Smooth muscle cell (in vitro differentiated cells): ENCODE results near the gene MCM10. TPM values are rescaled to one million over a fixed set of nuclear protein-coding genes. Genes with fewer than 3 reads are reported as not detected.

Source experiments
- DNase-seq: peaks from one replicate; lab custom pipeline; 2025; ENCODE audit not compliant: unreplicated experiment; lab: John Stamatoyannopoulos, UW
- H2AFZ ChIP-seq: fragments of 200-600 bp; sonication (generic); 2 replicates; pipeline ENCODE4 v1.6.0; 2016; ENCODE audit warnings: antibody characterized with exemption, low read depth, mild to moderate bottlenecking
- H3F3A ChIP-seq: fragments of 200-600 bp; sonication (generic); 2 replicates; pipeline ENCODE4 v1.6.0; 2017; ENCODE audit warnings: antibody characterized with exemption, low read depth
- H3K27ac ChIP-seq: fragments of 200-600 bp; sonication (generic); 2 replicates; pipeline ENCODE4 v1.5.1; 2016; ENCODE audit warnings: low read depth, mild to moderate bottlenecking
- H3K27me3 ChIP-seq: fragments of 200-600 bp; sonication (generic); 2 replicates; pipeline ENCODE4 v1.6.1; 2016; ENCODE audit warnings: low read depth, mild to moderate bottlenecking
- H3K36me3 ChIP-seq: fragments of 200-600 bp; sonication (generic); 2 replicates; pipeline ENCODE4 v1.5.1; 2016; ENCODE audit warnings: low read depth
- H3K4me1 ChIP-seq: fragments of 200-600 bp; sonication (generic); 2 replicates; pipeline ENCODE4 v1.5.1; 2016; ENCODE audit warnings: low read depth
- H3K4me2 ChIP-seq: fragments of 200-600 bp; sonication (generic); 2 replicates; pipeline ENCODE4 v1.6.0; 2016; ENCODE audit warnings: mild to moderate bottlenecking
- H3K4me3 ChIP-seq: fragments of 200-600 bp; sonication (generic); 2 replicates; pipeline ENCODE4 v1.5.1; 2016; ENCODE audit warnings: mild to moderate bottlenecking
- H3K79me2 ChIP-seq: fragments of 200-600 bp; sonication (generic); 2 replicates; pipeline ENCODE4 v1.6.0; 2016; ENCODE audit warnings: low read depth, mild to moderate bottlenecking
- H3K9ac ChIP-seq: fragments of 200-600 bp; sonication (generic); 2 replicates; pipeline ENCODE4 v1.6.0; 2016; ENCODE audit warnings: low read depth
- H3K9me3 ChIP-seq: fragments of 200-600 bp; sonication (generic); replicated peaks from 2 replicates; pipeline ENCODE4 v1.5.1; 2016; ENCODE audit warnings: low read depth
- H4K20me1 ChIP-seq: fragments of 200-600 bp; sonication (generic); 2 replicates; pipeline ENCODE4 v1.6.0; 2016; ENCODE audit warnings: low read depth
- CTCF ChIP-seq: fragments of 200-600 bp; sonication (generic); IDR thresholded peaks from 2 replicates; pipeline ENCODE4 v1.5.1; 2017; ENCODE audit warnings: borderline replicate concordance, mild to moderate bottlenecking, antibody characterized with exemption; ENCODE audit not compliant: insufficient read depth, poor library complexity, severe bottlenecking
- WGBS: methylation state at CpG from one replicate; pipeline ENCODE4 v1.1.7; 2016; ENCODE audit warnings: low lambda C conversion rate; 5-methylcytosine and 5-hydroxymethylcytosine counted together
- polyA plus RNA-seq: library from polyadenylated mRNA; unstranded; fragments of >200 nt; fragmentation: Nextera tagmentation; extraction: Ambion mirVana; gene quantifications from 2 replicates; pipeline ENCODE4 v1.2.1, GENCODE V29; 2016
- total RNA-seq: library from RNA; depleted of rRNA; stranded (reverse); fragments of >200 nt; gene quantifications from 2 replicates; pipeline ENCODE4 v1.2.3, GENCODE V29; 2014

Gene MCM10
- total and polyA plus RNA-seq, 2 experiments from 2014 or later: 3.5 to 5.7 TPM

- Histone ChIP-seq H3K4me2 (no peak overlapping the region), H3K4me1 (peaks cover 12% of the 10 kb centered on the region), H3K9me3 (no peaks in the 10 kb centered on the region), H3K4me3 (no peak overlapping the region), H3K9ac (no peak overlapping the region), H4K20me1 (no peaks in the 10 kb centered on the region), H3K27me3 (no peaks in the 10 kb centered on the region), H2AFZ (no peak overlapping the region), H3F3A (no peaks in the 10 kb centered on the region), H3K36me3 (peaks cover 10% of the 10 kb centered on the region), H3K79me2 (no peaks in the 10 kb centered on the region), H3K27ac (no peak overlapping the region)
- no peak for TF ChIP-seq CTCF
- DNase-seq: no peak
- WGBS: 73% methylated on average over 4 of the region's 4 CpGs
Measured at GRCh38 chr10:13140627-13141190, 20.6 kb upstream of the MCM10 start.

GRCh38 chr10:13143766-13144165, 17.6 kb upstream of the MCM10 start:
- 100% methylated on average over 1 of the region's 1 CpG for WGBS
- TF ChIP-seq CTCF: no peak
- Histone ChIP-seq H3K9ac (no peak overlapping the region), H3K36me3 (peaks cover 3% of the 10 kb centered on the region), H3K9me3 (no peaks in the 10 kb centered on the region), H3K4me2 (no peak overlapping the region), H3F3A (no peaks in the 10 kb centered on the region), H3K27ac (no peak overlapping the region), H3K4me3 (no peak overlapping the region), H3K79me2 (no peaks in the 10 kb centered on the region), H3K27me3 (no peaks in the 10 kb centered on the region), H4K20me1 (no peaks in the 10 kb centered on the region), H3K4me1 (peaks cover 8% of the 10 kb centered on the region), H2AFZ (no peak overlapping the region)
- DNase-seq: no peak

GRCh38 chr10:13144814-13145213, 16.5 kb upstream of the MCM10 start:
- no peak overlapping the region for H3K4me3 ChIP-seq
- H4K20me1 ChIP-seq: no peaks in the 10 kb centered on the region
- H3K36me3 ChIP-seq: peaks cover 3% of the 10 kb centered on the region
- H3K27me3 ChIP-seq: no peaks in the 10 kb centered on the region
- H2AFZ ChIP-seq: no peak overlapping the region
- no peak overlapping the region for H3K9ac ChIP-seq
- H3F3A ChIP-seq: no peaks in the 10 kb centered on the region
- no peaks in the 10 kb centered on the region for H3K79me2 ChIP-seq
- H3K4me2 ChIP-seq: no peak overlapping the region
- no peak overlapping the region for H3K27ac ChIP-seq
- peaks cover 6% of the 10 kb centered on the region for H3K4me1 ChIP-seq
- H3K9me3 ChIP-seq: no peaks in the 10 kb centered on the region
- no peak for DNase-seq
- no peak for TF ChIP-seq CTCF
- 95% methylated on average over 3 of the region's 3 CpGs for WGBS

- no peak overlapping the region for H3K4me3 ChIP-seq
- no peaks in the 10 kb centered on the region for H4K20me1 ChIP-seq
- H3K4me2 ChIP-seq: no peak overlapping the region
- DNase-seq: no peak
- no peak overlapping the region for H2AFZ ChIP-seq
- TF ChIP-seq CTCF: no peak
- H3K4me1 ChIP-seq: no peaks in the 10 kb centered on the region
- no peaks in the 10 kb centered on the region for H3K36me3 ChIP-seq
- no peaks in the 10 kb centered on the region for H3K27me3 ChIP-seq
- no peaks in the 10 kb centered on the region for H3K79me2 ChIP-seq
- no peak overlapping the region for H3K27ac ChIP-seq
- no peak overlapping the region for H3K9ac ChIP-seq
- H3F3A ChIP-seq: no peaks in the 10 kb centered on the region
- 83% methylated on average over 1 of the region's 1 CpG for WGBS
- H3K9me3 ChIP-seq: no peaks in the 10 kb centered on the region
Measured at GRCh38 chr10:13146379-13146778, 15.0 kb upstream of the MCM10 start.
